GM15510 (cell line): ENCODE data around the gene MAN1A2.

Experiments
- POLR2A ChIP-seq: IDR thresholded peaks from 3 replicates; pipeline ENCODE4 v1.6.1; 2011; ENCODE audit warnings: borderline replicate concordance; ENCODE audit not compliant: insufficient read length; ENCODE audit errors: extremely low read depth

The MAN1A2 gene

GRCh38 chr1:117346206-117346928 lies 20.9 kb upstream of the MAN1A2 start:
- no peak for TF ChIP-seq POLR2A

GRCh38 chr1:117347907-117348306 lies 19.3 kb upstream of the MAN1A2 start:
- TF ChIP-seq POLR2A, result no peak

GRCh38 chr1:117359561-117360289 lies 7.5 kb upstream of the MAN1A2 start:
- no peak for TF ChIP-seq POLR2A

- no peak for TF ChIP-seq POLR2A
Observed at GRCh38 chr1:117362986-117363385, 4.3 kb upstream of the MAN1A2 start.

GRCh38 chr1:117363571-117364048 lies 3.6 kb upstream of the MAN1A2 start:
- no peak for TF ChIP-seq POLR2A

GRCh38 chr1:117364240-117364639 lies 3.0 kb upstream of the MAN1A2 start:
- no peak for TF ChIP-seq POLR2A

GRCh38 chr1:117365350-117366176 lies 1.7 kb upstream of the MAN1A2 start:
- no peak for TF ChIP-seq POLR2A

GRCh38 chr1:117366177-117367045 lies 838 bp upstream of the MAN1A2 start:
- no peak for TF ChIP-seq POLR2A

GRCh38 chr1:117368116-117369108 lies 1.2 kb downstream of the MAN1A2 start:
- TF ChIP-seq POLR2A, result no peak

- no peak for TF ChIP-seq POLR2A
Observed at GRCh38 chr1:117370071-117370470, 2.8 kb downstream of the MAN1A2 start.

- no peak for TF ChIP-seq POLR2A
Observed at GRCh38 chr1:117370509-117370908, 3.3 kb downstream of the MAN1A2 start.

GRCh38 chr1:117371441-117372151 lies 4.3 kb downstream of the MAN1A2 start:
- no peak for TF ChIP-seq POLR2A
